Uterus (tissue), 2 donors: Measurements from ENCODE around the gene UNC93A.

ENCODE experiments used
- POLR2A ChIP-seq, 2 donors: fragments of 450-650 bp; IDR thresholded peaks; one replicate each; pipeline ENCODE4 v1.6.1; 2016; ENCODE audit warnings: antibody characterized with exemption in 2 of 2, mild to moderate bottlenecking in 1 of 2, moderate library complexity in 1 of 2
- TF ChIP-seq, protein P1 (sequence below), 4 experiments: fragments of 200-600 bp in 2 of 4; fragments of 450-650 bp in 2 of 4; sonication (generic) in 2 of 4; IDR thresholded peaks; one replicate each; pipeline ENCODE4 v1.5.1; 2016 to 2019; ENCODE audit warnings: antibody characterized with exemption in 4 of 4, mild to moderate bottlenecking in 2 of 4, moderate library complexity in 1 of 4

- TF ChIP-seq, protein P1, sequence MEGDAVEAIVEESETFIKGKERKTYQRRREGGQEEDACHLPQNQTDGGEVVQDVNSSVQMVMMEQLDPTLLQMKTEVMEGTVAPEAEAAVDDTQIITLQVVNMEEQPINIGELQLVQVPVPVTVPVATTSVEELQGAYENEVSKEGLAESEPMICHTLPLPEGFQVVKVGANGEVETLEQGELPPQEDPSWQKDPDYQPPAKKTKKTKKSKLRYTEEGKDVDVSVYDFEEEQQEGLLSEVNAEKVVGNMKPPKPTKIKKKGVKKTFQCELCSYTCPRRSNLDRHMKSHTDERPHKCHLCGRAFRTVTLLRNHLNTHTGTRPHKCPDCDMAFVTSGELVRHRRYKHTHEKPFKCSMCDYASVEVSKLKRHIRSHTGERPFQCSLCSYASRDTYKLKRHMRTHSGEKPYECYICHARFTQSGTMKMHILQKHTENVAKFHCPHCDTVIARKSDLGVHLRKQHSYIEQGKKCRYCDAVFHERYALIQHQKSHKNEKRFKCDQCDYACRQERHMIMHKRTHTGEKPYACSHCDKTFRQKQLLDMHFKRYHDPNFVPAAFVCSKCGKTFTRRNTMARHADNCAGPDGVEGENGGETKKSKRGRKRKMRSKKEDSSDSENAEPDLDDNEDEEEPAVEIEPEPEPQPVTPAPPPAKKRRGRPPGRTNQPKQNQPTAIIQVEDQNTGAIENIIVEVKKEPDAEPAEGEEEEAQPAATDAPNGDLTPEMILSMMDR (IDR thresholded peaks at IDR 0.05) = no peak
- TF ChIP-seq POLR2A (IDR thresholded peaks at IDR 0.05) = no peak
Observed at GRCh38 chr6:167294651-167295494, 3.8 kb downstream of the UNC93A start.
